HepG2 (cell line): ENCODE measurements around the gene NKX1-2. TPM values are rescaled to one million over a fixed set of nuclear protein-coding genes. Genes with fewer than 3 reads are reported as not detected.

Source experiments
- ATAC-seq: fragments of 200-7000 bp; cut with Tn5 transposase; 3 replicates; pipeline ENCODE4 v1.9.1; 2020; ENCODE audit warnings: mild to moderate bottlenecking, moderate library complexity
- BruUV-seq: library from RNA; stranded (reverse); fragments of 400-500 nt; replicated peaks from 2 replicates; lab custom pipeline; 2021; lab: Mats Ljungman, UMichigan
- CTCF ChIA-PET: fragments of 300-600 bp; formaldehyde crosslinking; extraction: SDS; loops from one replicate; lab custom pipeline; 2021; ENCODE audit warnings: low total read pairs, inconsistent platforms, low intra/inter-chr PET ratio; lab: Yijun Ruan, JAX
- POLR2A ChIA-PET: fragments of 350-600 bp; sonication (Branson Sonifier 250); formaldehyde crosslinking; loops from one replicate; lab custom pipeline; 2020; ENCODE audit warnings: antibody characterized with exemption, inconsistent platforms; lab: Yijun Ruan, JAX
- DNase-seq: peaks from one replicate; pipeline ENCODE4 v3.0.0-alpha.2; 2015; ENCODE audit warnings: low spot score
- FAIRE-seq: peaks from 3 replicates; lab custom pipeline; 2011; peaks lifted over from hg19 to GRCh38; lab: Jason Lieb, UNC
- H2AFZ ChIP-seq: one replicate; pipeline ENCODE4 v1.6.1; 2011; ENCODE audit warnings: low read length, inconsistent platforms
- H3K27ac ChIP-seq: fragments of 300-600 bp; 3 replicates; pipeline ENCODE4 v1.8.0; 2011; ENCODE audit warnings: mixed run types, mild to moderate bottlenecking, mixed read lengths, low read length, inconsistent platforms; ENCODE audit not compliant: insufficient read depth; ENCODE audit errors: extremely low read length
- H3K27me3 ChIP-seq, 2 experiments: fragments of 200-600 bp in 1 of 2; 2 replicates in 1 of 2; 3 replicates in 1 of 2; pipeline versions ENCODE4 v1.6.0 to v1.8.0; 2011; ENCODE audit warnings: low read length in 2 of 2, mild to moderate bottlenecking in 2 of 2, moderate library complexity in 2 of 2, inconsistent platforms in 1 of 2; ENCODE audit not compliant: insufficient read depth in 2 of 2, control insufficient read depth in 1 of 2
- H3K36me3 ChIP-seq, 2 experiments: fragments of 200-600 bp in 1 of 2; replicated peaks in 1 of 2; 2 replicates in 1 of 2; 3 replicates in 1 of 2; pipeline versions ENCODE4 v1.5.1 to v1.8.0; 2011; ENCODE audit warnings: low read length in 2 of 2, inconsistent platforms in 1 of 2; ENCODE audit not compliant: insufficient read depth in 2 of 2, control insufficient read depth in 1 of 2
- H3K4me1 ChIP-seq: 2 replicates; pipeline ENCODE4 v1.5.1; 2012; ENCODE audit warnings: low read length, inconsistent platforms; ENCODE audit not compliant: insufficient read depth
- H3K4me2 ChIP-seq: 2 replicates; pipeline ENCODE4 v1.6.0; 2011; ENCODE audit warnings: low read depth, low read length, inconsistent platforms
- H3K4me3 ChIP-seq, 3 experiments: fragments of 200-600 bp in 1 of 3; sonication (generic), shearing (Covaris generic) in 1 of 3; replicated peaks in 1 of 3; 2 replicates each; pipeline ENCODE4 v1.5.1; 2011 to 2016; ENCODE audit warnings: low read length in 3 of 3, inconsistent platforms in 2 of 3, low read depth in 2 of 3, mild to moderate bottlenecking in 2 of 3, control low read depth in 1 of 3, mixed read lengths in 1 of 3; ENCODE audit not compliant: insufficient read depth in 1 of 3
- H3K79me2 ChIP-seq: one replicate; pipeline ENCODE4 v1.6.1; 2011; ENCODE audit warnings: low read length, inconsistent platforms; ENCODE audit not compliant: insufficient read depth
- H3K9ac ChIP-seq: 2 replicates; pipeline ENCODE4 v1.6.0; 2011; ENCODE audit warnings: mild to moderate bottlenecking, low read depth, low read length, inconsistent platforms; ENCODE audit not compliant: insufficient read depth
- H3K9me3 ChIP-seq: 2 replicates; pipeline ENCODE4 v1.5.1; 2012; ENCODE audit warnings: mild to moderate bottlenecking, low read length
- H4K20me1 ChIP-seq: 2 replicates; pipeline ENCODE4 v1.6.0; 2011; ENCODE audit warnings: inconsistent platforms, mild to moderate bottlenecking, low read length, moderate library complexity; ENCODE audit not compliant: insufficient read depth
- CBX2 ChIP-seq, 2 experiments: fragments of 200-600 bp in 1 of 2; sonication (generic); formaldehyde crosslinking in 1 of 2; IDR thresholded peaks; 2 replicates each; pipeline versions ENCODE4 v1.7.0 to v1.8.1; 2018 to 2022; ENCODE audit warnings: low read depth in 2 of 2, low read length in 1 of 2, mild to moderate bottlenecking in 1 of 2, missing genetic modification reagents in 1 of 2
- CREM ChIP-seq, 2 experiments: sonication (generic) in 1 of 2; formaldehyde crosslinking in 1 of 2; IDR thresholded peaks; 2 replicates each; pipeline versions ENCODE4 v1.4.0 to v1.6.1; 2016 to 2020; ENCODE audit warnings: antibody characterized with exemption in 1 of 2, mild to moderate bottlenecking in 1 of 2, missing genetic modification reagents in 1 of 2
- GFI1 ChIP-seq: sonication (generic); formaldehyde crosslinking; IDR thresholded peaks from 2 replicates; pipeline ENCODE4 v1.5.0; 2020; ENCODE audit warnings: missing genetic modification reagents, mild to moderate bottlenecking, borderline replicate concordance
- KAT7 ChIP-seq: IDR thresholded peaks from 2 replicates; pipeline ENCODE4 v1.6.1; 2018; ENCODE audit warnings: borderline replicate concordance, missing compliant biosample characterization
- MTA1 ChIP-seq: sonication (generic); formaldehyde crosslinking; IDR thresholded peaks from 2 replicates; pipeline ENCODE4 v1.4.0; 2020; ENCODE audit warnings: missing genetic modification reagents, mild to moderate bottlenecking, borderline replicate concordance
- NFATC3 ChIP-seq: sonication (generic); formaldehyde crosslinking; IDR thresholded peaks from 2 replicates; pipeline ENCODE4 v1.5.1; 2020; ENCODE audit warnings: mild to moderate bottlenecking, missing genetic modification reagents
- RBM39 ChIP-seq: fragments of 200-400 bp; formaldehyde crosslinking; IDR thresholded peaks from one replicate; pipeline ENCODE4 v1.6.1; 2018; ENCODE audit warnings: antibody characterized with exemption, mild to moderate bottlenecking, low read depth, low read length; ENCODE audit not compliant: poor library complexity, severe bottlenecking
- RFX5 ChIP-seq: IDR thresholded peaks from 2 replicates; pipeline ENCODE4 v1.6.1; 2011; ENCODE audit warnings: low read depth, low read length, improper control_type of control experiment
- SRSF1 ChIP-seq: fragments of 200-400 bp; formaldehyde crosslinking; optimal IDR thresholded peaks from 2 replicates; pipeline ENCODE3; 2017; ENCODE audit warnings: mild to moderate bottlenecking, low read depth, low read length, moderate library complexity
- TRIM24 ChIP-seq: sonication (generic); formaldehyde crosslinking; IDR thresholded peaks from 2 replicates; pipeline ENCODE4 v1.8.0; 2022; ENCODE audit warnings: mild to moderate bottlenecking, missing genetic modification reagents
- ZBTB8A ChIP-seq: sonication (generic); formaldehyde crosslinking; IDR thresholded peaks from 2 replicates; pipeline ENCODE4 v1.4.0; 2020; ENCODE audit warnings: mild to moderate bottlenecking, low read depth, missing genetic modification reagents, borderline replicate concordance
- ZNF274 ChIP-seq: sonication (generic); formaldehyde crosslinking; IDR thresholded peaks from 2 replicates; pipeline ENCODE4 v1.5.1; 2020; ENCODE audit warnings: mild to moderate bottlenecking, missing genetic modification reagents
- ZNF326 ChIP-seq: sonication (generic); formaldehyde crosslinking; IDR thresholded peaks from 2 replicates; pipeline ENCODE4 v1.4.0; 2020; ENCODE audit warnings: missing genetic modification reagents, borderline replicate concordance
- ZNF335 ChIP-seq: sonication (generic); formaldehyde crosslinking; IDR thresholded peaks from 2 replicates; pipeline ENCODE4 v1.4.0; 2020; ENCODE audit warnings: missing genetic modification reagents
- WGBS: methylation state at CpG from one replicate; pipeline ENCODE4 v1.1.6; 2017; ENCODE audit warnings: low lambda C conversion rate; 5-methylcytosine and 5-hydroxymethylcytosine counted together
- in situ Hi-C: cut with HindIII; loops from 2 replicates; pipeline ENCODE4 v1.10.0; 2017; ENCODE audit warnings: low pct_unique_long_range_greater_than_20kb; ENCODE audit not compliant: extremely low pct_ligation_motif_present
- intact Hi-C: fragments of 100-400 bp; cut with micrococcal nuclease; formaldehyde crosslinking; loops from one replicate; pipeline ENCODE4 v1.10.0; 2022; ENCODE audit not compliant: unreplicated experiment
- polyA plus RNA-seq, 8 experiments: library from polyadenylated mRNA; depleted of rRNA in 3 of 8; stranded (reverse) in 7 of 8; unstranded in 1 of 8; fragments of >200 nt; fragmentation: Illumina TruSeq in 4 of 8; extraction: Trizol in 4 of 8; gene quantifications; 2 replicates each; pipeline versions ENCODE4 v1.2.1 to v1.2.3, GENCODE V29; 2011 to 2016; ENCODE audit warnings: low read depth in 4 of 8, missing spikeins in 1 of 8, mixed read lengths in 1 of 8; ENCODE audit not compliant: insufficient read depth in 1 of 8
- total RNA-seq, 5 experiments: library from RNA; depleted of rRNA; stranded (reverse); fragments of >200 nt; fragmentation: Illumina TruSeq; extraction: Trizol; gene quantifications; 2 replicates each; pipeline ENCODE4 v1.2.3, GENCODE V29; 2016; ENCODE audit warnings: low read depth in 1 of 5
- TF ChIP-seq, protein P1 (sequence below): sonication (generic); formaldehyde crosslinking; IDR thresholded peaks from 2 replicates; pipeline ENCODE4 v1.5.0; 2020; ENCODE audit warnings: mild to moderate bottlenecking, missing genetic modification reagents
- TF ChIP-seq, protein P2 (sequence below): sonication (generic); formaldehyde crosslinking; conservative IDR thresholded peaks from 2 replicates; pipeline ENCODE4 v1.8.1; 2023; ENCODE audit warnings: missing genetic modification reagents
- TF ChIP-seq, protein P3 (sequence below): sonication (generic); formaldehyde crosslinking; IDR thresholded peaks from 2 replicates; pipeline ENCODE4 v1.4.0; 2020; ENCODE audit warnings: missing genetic modification reagents
- TF ChIP-seq, protein P4 (sequence below): sonication (generic); formaldehyde crosslinking; IDR thresholded peaks from 2 replicates; pipeline ENCODE4 v1.4.0; 2020; ENCODE audit warnings: missing genetic modification reagents, low read depth, mild to moderate bottlenecking, borderline replicate concordance

The NKX1-2 gene
- total and polyA plus RNA-seq, 2 of the 13 experiments (the other 11 are each of a cell fraction or from before 2014, with no cell fraction given) = not detected

DNA sequence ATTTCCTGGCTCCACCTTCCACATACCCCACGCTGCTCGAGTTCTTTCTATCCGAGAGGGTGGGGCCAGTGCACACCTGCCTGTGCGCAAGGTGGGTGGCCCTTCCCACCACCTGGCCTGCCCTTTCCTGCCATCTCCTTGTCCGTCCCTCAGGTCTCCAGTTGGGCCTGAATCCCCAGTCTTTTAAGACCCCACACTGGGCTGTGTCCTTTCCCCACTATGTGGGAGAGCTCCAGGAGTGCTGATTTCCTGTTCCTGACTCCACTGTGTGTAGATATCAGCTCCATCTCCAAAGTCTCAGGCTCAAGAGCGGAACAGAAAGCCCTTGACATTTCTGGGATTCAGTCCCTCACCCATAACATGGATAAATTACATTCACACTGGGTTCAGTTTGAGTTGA is 31.9 kb upstream of the NKX1-2 start (continued):
- TF ChIP-seq GFI1 = no peak
- TF ChIP-seq SRSF1 = no peak

DNA sequence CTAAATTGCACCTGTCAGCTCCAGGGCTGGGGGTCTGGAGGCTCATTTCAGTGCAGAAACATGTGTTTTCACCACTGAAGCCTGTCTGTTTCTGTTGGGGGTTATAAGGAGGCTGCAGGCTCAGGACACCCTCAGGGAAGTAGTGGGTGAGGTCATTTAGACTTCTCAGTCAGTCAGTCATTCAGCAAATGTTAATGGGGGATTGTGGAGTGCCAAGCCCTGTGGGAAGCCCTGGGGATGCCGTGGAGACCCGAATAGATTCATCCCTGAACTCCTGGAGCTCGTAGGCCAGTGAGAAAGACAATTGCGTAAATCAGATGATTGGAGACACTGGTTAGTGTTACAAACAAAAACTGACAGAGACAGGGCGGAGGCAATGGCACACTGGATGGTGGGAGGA is 31.0 kb upstream of the NKX1-2 start:
- ChIA-PET POLR2A (no interaction called here), CTCF (no interaction called here)
- ATAC-seq = no peak
- Histone ChIP-seq H3K27ac (no peak overlapping the region), H2AFZ (no peak overlapping the region), H3K9me3 (no peaks in the 10 kb centered on the region), H3K4me2 (no peak overlapping the region), H3K36me3 (no peaks in the 10 kb centered on the region), H3K4me1 (peaks cover 39% of the 10 kb centered on the region), H4K20me1 (no peaks in the 10 kb centered on the region; the same call in 1 of the 2 replicates), H3K79me2 (no peaks in the 10 kb centered on the region), H3K4me3 (no peak overlapping the region), H3K9ac (no peak overlapping the region), H3K27me3 (no peaks in the 10 kb centered on the region)
- intact Hi-C loops (no loop called here), in situ Hi-C loops (no loop called here)
- 48% methylated on average over 5 of the region's 5 CpGs for WGBS
- no peak for DNase-seq
- no TSS peak for BruUV-seq
- FAIRE-seq = no peak
- no peak for TF ChIP-seq ZNF335 (CRISPR knock-in tag)
- no peak for TF ChIP-seq ZBTB8A (CRISPR knock-in tag)
- no peak for TF ChIP-seq CBX2 (IDR thresholded peaks at IDR 0.05; ENCODE audit: low read depth, low read length)
- no peak for TF ChIP-seq CBX2 (CRISPR knock-in tag; IDR thresholded peaks at IDR 0.05; ENCODE audit: low read depth)
- no peak for TF ChIP-seq RFX5
- TF ChIP-seq KAT7 = no peak
- TF ChIP-seq CREM (IDR thresholded peaks at IDR 0.05) = no peak
- TF ChIP-seq CREM (CRISPR knock-in tag; IDR thresholded peaks at IDR 0.05) = no peak
- TF ChIP-seq, protein P1, sequence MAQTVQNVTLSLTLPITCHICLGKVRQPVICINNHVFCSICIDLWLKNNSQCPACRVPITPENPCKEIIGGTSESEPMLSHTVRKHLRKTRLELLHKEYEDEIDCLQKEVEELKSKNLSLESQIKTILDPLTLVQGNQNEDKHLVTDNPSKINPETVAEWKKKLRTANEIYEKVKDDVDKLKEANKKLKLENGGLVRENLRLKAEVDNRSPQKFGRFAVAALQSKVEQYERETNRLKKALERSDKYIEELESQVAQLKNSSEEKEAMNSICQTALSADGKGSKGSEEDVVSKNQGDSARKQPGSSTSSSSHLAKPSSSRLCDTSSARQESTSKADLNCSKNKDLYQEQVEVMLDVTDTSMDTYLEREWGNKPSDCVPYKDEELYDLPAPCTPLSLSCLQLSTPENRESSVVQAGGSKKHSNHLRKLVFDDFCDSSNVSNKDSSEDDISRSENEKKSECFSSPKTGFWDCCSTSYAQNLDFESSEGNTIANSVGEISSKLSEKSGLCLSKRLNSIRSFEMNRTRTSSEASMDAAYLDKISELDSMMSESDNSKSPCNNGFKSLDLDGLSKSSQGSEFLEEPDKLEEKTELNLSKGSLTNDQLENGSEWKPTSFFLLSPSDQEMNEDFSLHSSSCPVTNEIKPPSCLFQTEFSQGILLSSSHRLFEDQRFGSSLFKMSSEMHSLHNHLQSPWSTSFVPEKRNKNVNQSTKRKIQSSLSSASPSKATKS (CRISPR knock-in tag) = no peak
- TF ChIP-seq RBM39 = no peak
- TF ChIP-seq NFATC3 = no peak
- TF ChIP-seq ZNF326 (CRISPR knock-in tag) = no peak
- TF ChIP-seq, protein P2, sequence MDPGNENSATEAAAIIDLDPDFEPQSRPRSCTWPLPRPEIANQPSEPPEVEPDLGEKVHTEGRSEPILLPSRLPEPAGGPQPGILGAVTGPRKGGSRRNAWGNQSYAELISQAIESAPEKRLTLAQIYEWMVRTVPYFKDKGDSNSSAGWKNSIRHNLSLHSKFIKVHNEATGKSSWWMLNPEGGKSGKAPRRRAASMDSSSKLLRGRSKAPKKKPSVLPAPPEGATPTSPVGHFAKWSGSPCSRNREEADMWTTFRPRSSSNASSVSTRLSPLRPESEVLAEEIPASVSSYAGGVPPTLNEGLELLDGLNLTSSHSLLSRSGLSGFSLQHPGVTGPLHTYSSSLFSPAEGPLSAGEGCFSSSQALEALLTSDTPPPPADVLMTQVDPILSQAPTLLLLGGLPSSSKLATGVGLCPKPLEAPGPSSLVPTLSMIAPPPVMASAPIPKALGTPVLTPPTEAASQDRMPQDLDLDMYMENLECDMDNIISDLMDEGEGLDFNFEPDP (CRISPR knock-in tag) = no peak
- TF ChIP-seq TRIM24 (CRISPR knock-in tag) = no peak
- no peak for TF ChIP-seq ZNF274 (CRISPR knock-in tag)
- TF ChIP-seq MTA1 (CRISPR knock-in tag) = no peak
- TF ChIP-seq, protein P3, sequence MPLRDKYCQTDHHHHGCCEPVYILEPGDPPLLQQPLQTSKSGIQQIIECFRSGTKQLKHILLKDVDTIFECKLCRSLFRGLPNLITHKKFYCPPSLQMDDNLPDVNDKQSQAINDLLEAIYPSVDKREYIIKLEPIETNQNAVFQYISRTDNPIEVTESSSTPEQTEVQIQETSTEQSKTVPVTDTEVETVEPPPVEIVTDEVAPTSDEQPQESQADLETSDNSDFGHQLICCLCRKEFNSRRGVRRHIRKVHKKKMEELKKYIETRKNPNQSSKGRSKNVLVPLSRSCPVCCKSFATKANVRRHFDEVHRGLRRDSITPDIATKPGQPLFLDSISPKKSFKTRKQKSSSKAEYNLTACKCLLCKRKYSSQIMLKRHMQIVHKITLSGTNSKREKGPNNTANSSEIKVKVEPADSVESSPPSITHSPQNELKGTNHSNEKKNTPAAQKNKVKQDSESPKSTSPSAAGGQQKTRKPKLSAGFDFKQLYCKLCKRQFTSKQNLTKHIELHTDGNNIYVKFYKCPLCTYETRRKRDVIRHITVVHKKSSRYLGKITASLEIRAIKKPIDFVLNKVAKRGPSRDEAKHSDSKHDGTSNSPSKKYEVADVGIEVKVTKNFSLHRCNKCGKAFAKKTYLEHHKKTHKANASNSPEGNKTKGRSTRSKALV = no peak
- TF ChIP-seq, protein P4, sequence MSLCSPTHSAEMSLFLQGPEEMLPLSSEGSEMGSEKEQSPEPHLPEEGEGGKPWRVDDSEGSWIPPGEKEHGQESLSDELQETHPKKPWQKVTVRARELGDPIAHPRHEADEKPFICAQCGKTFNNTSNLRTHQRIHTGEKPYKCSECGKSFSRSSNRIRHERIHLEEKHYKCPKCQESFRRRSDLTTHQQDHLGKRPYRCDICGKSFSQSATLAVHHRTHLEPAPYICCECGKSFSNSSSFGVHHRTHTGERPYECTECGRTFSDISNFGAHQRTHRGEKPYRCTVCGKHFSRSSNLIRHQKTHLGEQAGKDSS (CRISPR knock-in tag) = no peak
